SH-SY5Y (cell line): ENCODE results near the gene TOP2B.

Experiments used
- GATA2 ChIP-seq: IDR thresholded peaks from 2 replicates; pipeline ENCODE4 v1.6.1; 2011; ENCODE audit warnings: mild to moderate bottlenecking, low read depth, low read length
- GATA3 ChIP-seq: IDR thresholded peaks from 2 replicates; pipeline ENCODE4 v1.6.1; 2011; ENCODE audit warnings: low read depth, mild to moderate bottlenecking, low read length, moderate library complexity

GRCh38 chr3:25588441-25589103 is 76.1 kb downstream of the TOP2B start:
- no peak for TF ChIP-seq GATA2
- no peak for TF ChIP-seq GATA3
